Ishikawa (cell line): ENCODE data around the gene XRRA1.

Experiments used
- CEBPB ChIP-seq: IDR thresholded peaks from 2 replicates; pipeline ENCODE4 v1.6.1; 2012
- CREB1 ChIP-seq: IDR thresholded peaks from 2 replicates; pipeline ENCODE4 v1.6.1; 2012; ENCODE audit warnings: low read depth
- EGR1 ChIP-seq: IDR thresholded peaks from 2 replicates; pipeline ENCODE4 v1.6.1; 2012
- EP300 ChIP-seq: IDR thresholded peaks from 2 replicates; pipeline ENCODE4 v1.6.1; 2012; ENCODE audit warnings: borderline replicate concordance
- FOXM1 ChIP-seq: IDR thresholded peaks from 2 replicates; pipeline ENCODE4 v1.6.1; 2012; ENCODE audit warnings: low read depth, borderline replicate concordance
- MAX ChIP-seq: IDR thresholded peaks from 2 replicates; pipeline ENCODE4 v1.6.1; 2012
- NFIC ChIP-seq: IDR thresholded peaks from 2 replicates; pipeline ENCODE4 v1.6.1; 2012
- RAD21 ChIP-seq: IDR thresholded peaks from 2 replicates; pipeline ENCODE4 v1.6.1; 2012; ENCODE audit warnings: low read depth
- REST ChIP-seq: IDR thresholded peaks from 2 replicates; pipeline ENCODE4 v1.6.1; 2012; ENCODE audit warnings: low read depth, mild to moderate bottlenecking
- TAF1 ChIP-seq: IDR thresholded peaks from 2 replicates; pipeline ENCODE4 v1.6.1; 2012; ENCODE audit warnings: low read depth, mild to moderate bottlenecking
- TCF12 ChIP-seq: IDR thresholded peaks from 2 replicates; pipeline ENCODE4 v1.6.1; 2012; ENCODE audit warnings: low read depth
- TEAD4 ChIP-seq: IDR thresholded peaks from 2 replicates; pipeline ENCODE4 v1.6.1; 2012
- USF1 ChIP-seq: IDR thresholded peaks from 2 replicates; pipeline ENCODE4 v1.6.1; 2012
- YY1 ChIP-seq: IDR thresholded peaks from 2 replicates; pipeline ENCODE4 v1.6.1; 2012; ENCODE audit warnings: low read depth
- ZBTB7A ChIP-seq: IDR thresholded peaks from 2 replicates; pipeline ENCODE4 v1.6.1; 2012; ENCODE audit warnings: low read depth

The XRRA1 gene

GRCh38 chr11:74932797-74933196 lies 16.1 kb downstream of the XRRA1 start:
- TF ChIP-seq TCF12 (no peak), EGR1 (no peak), ZBTB7A (no peak), NFIC (no peak), MAX (no peak), RAD21 (no peak), EP300 (no peak)

- no peak for TF ChIP-seq EP300
- TF ChIP-seq MAX, result no peak
- no peak for TF ChIP-seq CEBPB
- no peak for TF ChIP-seq USF1
- TF ChIP-seq FOXM1, result no peak
- no peak for TF ChIP-seq RAD21
- no peak for TF ChIP-seq TAF1
- TF ChIP-seq TCF12, result no peak
- TF ChIP-seq CREB1, result no peak
- no peak for TF ChIP-seq TEAD4
- no peak for TF ChIP-seq REST
- no peak for TF ChIP-seq EGR1
- TF ChIP-seq YY1, result no peak
- no peak for TF ChIP-seq NFIC
- TF ChIP-seq ZBTB7A, result no peak
These were observed 16.7 kb downstream of the XRRA1 start for GRCh38 chr11:74932169-74932568.

- TF ChIP-seq RAD21, result peak; percentile 81
- TF ChIP-seq CEBPB, result no peak
- TF ChIP-seq NFIC, result no peak
- no peak for TF ChIP-seq TEAD4
These were observed 19.2 kb downstream of the XRRA1 start for GRCh38 chr11:74929431-74930363.

GRCh38 chr11:74927496-74927895 lies 21.4 kb downstream of the XRRA1 start:
- no peak for TF ChIP-seq NFIC
- TF ChIP-seq CEBPB, result no peak
- no peak for TF ChIP-seq TCF12
- no peak for TF ChIP-seq EGR1
- TF ChIP-seq FOXM1, result no peak
- no peak for TF ChIP-seq REST
- TF ChIP-seq USF1, result no peak
- TF ChIP-seq MAX, result no peak
- TF ChIP-seq TAF1, result no peak
- no peak for TF ChIP-seq RAD21
- TF ChIP-seq TEAD4, result no peak
- no peak for TF ChIP-seq ZBTB7A
- TF ChIP-seq CREB1, result no peak
- no peak for TF ChIP-seq EP300
- TF ChIP-seq YY1, result no peak

- TF ChIP-seq ZBTB7A, result no peak
- no peak for TF ChIP-seq EGR1
These were observed 22.4 kb downstream of the XRRA1 start for GRCh38 chr11:74926304-74927030.

GRCh38 chr11:74925281-74925680 lies 23.6 kb downstream of the XRRA1 start:
- no peak for TF ChIP-seq RAD21
- TF ChIP-seq TAF1, result no peak
- no peak for TF ChIP-seq USF1
- TF ChIP-seq FOXM1, result no peak
- TF ChIP-seq NFIC, result no peak
- no peak for TF ChIP-seq EP300
